HCEC 1CT (cell line): ENCODE measurements around the gene ABCC8.
A peak's percentile ranks its signal among the peaks of the same experiment; 100 is the strongest.

Source experiments
- DNase-seq: peaks from one replicate; pipeline ENCODE4 v3.0.0-alpha.2; 2017

Gene ABCC8

GRCh38 chr11:17423533-17424310, 52.9 kb downstream of the ABCC8 start:
- DNase-seq, result no peak

GRCh38 chr11:17421781-17422180, 54.9 kb downstream of the ABCC8 start:
- DNase-seq, result no peak

GRCh38 chr11:17418444-17419081, 58.1 kb downstream of the ABCC8 start:
- DNase-seq, result no peak

GRCh38 chr11:17416492-17416891, 60.2 kb downstream of the ABCC8 start:
- DNase-seq, result no peak

- DNase-seq, result no peak
Observed at GRCh38 chr11:17415523-17416104, 61.0 kb downstream of the ABCC8 start.

GRCh38 chr11:17414992-17415391, 61.7 kb downstream of the ABCC8 start:
- no peak for DNase-seq

- no peak for DNase-seq
Observed at GRCh38 chr11:17414317-17414737, 62.3 kb downstream of the ABCC8 start.

GRCh38 chr11:17413414-17414316, 63.0 kb downstream of the ABCC8 start:
- no peak for DNase-seq

GRCh38 chr11:17412488-17413180, 64.0 kb downstream of the ABCC8 start:
- no peak for DNase-seq

GRCh38 chr11:17411418-17411817, 65.2 kb downstream of the ABCC8 start:
- DNase-seq, result no peak

GRCh38 chr11:17410606-17411379, 65.9 kb downstream of the ABCC8 start:
- DNase-seq, result no peak

GRCh38 chr11:17408641-17409040, 68.0 kb downstream of the ABCC8 start:
- DNase-seq, result no peak

GRCh38 chr11:17408026-17408425, 68.6 kb downstream of the ABCC8 start:
- DNase-seq, result no peak

- DNase-seq, result no peak
Observed at GRCh38 chr11:17407575-17407974, 69.1 kb downstream of the ABCC8 start.

- DNase-seq, result no peak
Observed at GRCh38 chr11:17406818-17407149, 69.9 kb downstream of the ABCC8 start.

GRCh38 chr11:17406082-17406817, 70.4 kb downstream of the ABCC8 start:
- DNase-seq, result no peak

- DNase-seq, result peak; percentile 70
Observed at GRCh38 chr11:17405232-17406005, 71.2 kb downstream of the ABCC8 start.

GRCh38 chr11:17403980-17404759, 72.5 kb downstream of the ABCC8 start:
- no peak for DNase-seq

- no peak for DNase-seq
Observed at GRCh38 chr11:17402486-17402885, 74.2 kb downstream of the ABCC8 start.
